Neural cell (in vitro differentiated cells): ENCODE measurements around the gene ATP2C2.

Experiments used
- CTCF ChIP-seq: fragments of 450-650 bp; IDR thresholded peaks from 2 replicates; pipeline ENCODE4 v1.5.1; 2014; ENCODE audit warnings: antibody characterized with exemption, mild to moderate bottlenecking, moderate library complexity; ENCODE audit not compliant: poor library complexity, severe bottlenecking
- EP300 ChIP-seq: fragments of 450-650 bp; conservative IDR thresholded peaks from 2 replicates; pipeline ENCODE4 v1.6.1; 2014; ENCODE audit warnings: antibody characterized with exemption, mild to moderate bottlenecking, moderate library complexity; ENCODE audit not compliant: poor library complexity, severe bottlenecking
- POLR2AphosphoS5 ChIP-seq: IDR thresholded peaks from 2 replicates; pipeline ENCODE4 v1.6.1; 2012
- RAD21 ChIP-seq: fragments of 450-650 bp; conservative IDR thresholded peaks from 2 replicates; pipeline ENCODE4 v1.6.1; 2014; ENCODE audit warnings: antibody characterized with exemption, mild to moderate bottlenecking, moderate library complexity
- TAF1 ChIP-seq: IDR thresholded peaks from 2 replicates; pipeline ENCODE4 v1.6.1; 2012; ENCODE audit warnings: low read depth

GRCh38 chr16:84426804-84427203, 58.5 kb downstream of the ATP2C2 start:
- TF ChIP-seq CTCF, result no peak
- no peak for TF ChIP-seq EP300
- no peak for TF ChIP-seq RAD21
- no peak for TF ChIP-seq POLR2AphosphoS5
- no peak for TF ChIP-seq TAF1
